ENCODE results near the gene SCN2A.

DNA sequence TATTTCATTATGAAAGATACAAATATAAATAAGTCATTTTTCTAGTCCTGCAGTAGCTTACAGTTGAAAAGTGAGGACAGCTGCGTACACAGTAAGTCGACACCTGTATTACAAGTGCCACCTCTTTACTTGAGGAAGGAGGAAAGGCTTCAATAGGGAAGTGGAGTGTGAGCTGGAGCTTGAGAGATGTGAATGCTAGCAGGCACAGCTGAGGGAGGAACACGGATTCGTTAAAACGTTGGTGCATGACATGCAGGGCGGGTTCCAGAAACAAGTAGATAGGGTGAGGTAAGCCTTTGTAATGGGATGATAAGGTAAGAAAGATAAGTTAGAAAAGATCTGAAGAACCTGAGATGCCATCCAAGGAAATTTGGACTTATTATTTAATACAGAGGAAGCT, 132.1 kb downstream of the SCN2A start:
- TF ChIP-seq, protein P1, sequence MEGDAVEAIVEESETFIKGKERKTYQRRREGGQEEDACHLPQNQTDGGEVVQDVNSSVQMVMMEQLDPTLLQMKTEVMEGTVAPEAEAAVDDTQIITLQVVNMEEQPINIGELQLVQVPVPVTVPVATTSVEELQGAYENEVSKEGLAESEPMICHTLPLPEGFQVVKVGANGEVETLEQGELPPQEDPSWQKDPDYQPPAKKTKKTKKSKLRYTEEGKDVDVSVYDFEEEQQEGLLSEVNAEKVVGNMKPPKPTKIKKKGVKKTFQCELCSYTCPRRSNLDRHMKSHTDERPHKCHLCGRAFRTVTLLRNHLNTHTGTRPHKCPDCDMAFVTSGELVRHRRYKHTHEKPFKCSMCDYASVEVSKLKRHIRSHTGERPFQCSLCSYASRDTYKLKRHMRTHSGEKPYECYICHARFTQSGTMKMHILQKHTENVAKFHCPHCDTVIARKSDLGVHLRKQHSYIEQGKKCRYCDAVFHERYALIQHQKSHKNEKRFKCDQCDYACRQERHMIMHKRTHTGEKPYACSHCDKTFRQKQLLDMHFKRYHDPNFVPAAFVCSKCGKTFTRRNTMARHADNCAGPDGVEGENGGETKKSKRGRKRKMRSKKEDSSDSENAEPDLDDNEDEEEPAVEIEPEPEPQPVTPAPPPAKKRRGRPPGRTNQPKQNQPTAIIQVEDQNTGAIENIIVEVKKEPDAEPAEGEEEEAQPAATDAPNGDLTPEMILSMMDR (IDR thresholded peaks at IDR 0.05) = no peak
- TF ChIP-seq EZH2 (IDR thresholded peaks at IDR 0.05; ENCODE audit: borderline replicate concordance, insufficient read depth, low read depth, low read length, poor library complexity, severe bottlenecking) = no peak
